A549 (cell line): Measurements from ENCODE around the gene PAGE4. TPM values are rescaled to one million over a fixed set of nuclear protein-coding genes. Genes with fewer than 3 reads are reported as not detected.
A peak's percentile ranks its signal among the peaks of the same experiment; 100 is the strongest.

ENCODE experiments used
- ATAC-seq, 2 experiments: fragments of 200-7000 bp in 1 of 2; fragments of >200 bp in 1 of 2; cut with Nextera tagmentation in 1 of 2; cut with Tn5 transposase in 1 of 2; 3 replicates each; pipeline versions ENCODE4 v1.8.0 to v1.9.1; 2018 to 2020; ENCODE audit warnings: mild to moderate bottlenecking in 1 of 2, moderate library complexity in 1 of 2
- CTCF ChIA-PET: fragments of 300-600 bp; sonication (Branson Sonifier 250); formaldehyde crosslinking; extraction: SDS; loops from one replicate; lab custom pipeline; 2021; ENCODE audit warnings: antibody characterized with exemption, inconsistent platforms; lab: Yijun Ruan, JAX
- POLR2A ChIA-PET: fragments of 350-600 bp; formaldehyde crosslinking; extraction: SDS; loops from one replicate; lab custom pipeline; 2021; ENCODE audit warnings: antibody characterized with exemption, inconsistent platforms; lab: Yijun Ruan, JAX
- DNase-seq, 2 experiments: peaks; one replicate each; pipeline versions ENCODE4 v3.0.0 to v3.0.0-alpha.2; 2011 to 2016; ENCODE audit warnings: low read depth in 1 of 2, low spot score in 1 of 2
- FAIRE-seq: peaks from 2 replicates; lab custom pipeline; 2011; peaks lifted over from hg19 to GRCh38; lab: Jason Lieb, UNC
- H3K27ac ChIP-seq, 2 experiments: fragments of >200 bp; sonication (Bioruptor Twin); formaldehyde crosslinking; 3 replicates each; pipeline ENCODE4 v1.5.1; 2016 to 2017
- H3K4me1 ChIP-seq: fragments of >200 bp; sonication (Bioruptor Twin); formaldehyde crosslinking; 3 replicates; pipeline ENCODE4 v1.6.1; 2016
- H3K4me2 ChIP-seq: fragments of >200 bp; sonication (Bioruptor Twin); formaldehyde crosslinking; 3 replicates; pipeline ENCODE4 v1.6.1; 2016
- H3K4me3 ChIP-seq: fragments of >200 bp; sonication (Bioruptor Twin); formaldehyde crosslinking; 3 replicates; pipeline ENCODE4 v1.5.1; 2016
- H3K9me3 ChIP-seq: fragments of >200 bp; sonication (Bioruptor Twin); formaldehyde crosslinking; 3 replicates; pipeline ENCODE4 v1.6.1; 2016
- ATOH8 ChIP-seq: fragments of 250-450 bp; sonication (Bioruptor Pico); IDR thresholded peaks from 2 replicates; pipeline ENCODE4 v1.5.0; 2020; ENCODE audit warnings: low read depth, mild to moderate bottlenecking, moderate library complexity
- BCL3 ChIP-seq: fragments of >200 bp; sonication (Bioruptor Twin); formaldehyde crosslinking; IDR thresholded peaks from 3 replicates; pipeline ENCODE4 v1.6.1; 2016
- BHLHE40 ChIP-seq: IDR thresholded peaks from 2 replicates; pipeline ENCODE4 v1.6.1; 2012; ENCODE audit warnings: low read depth, low read length, inconsistent platforms
- CBX8 ChIP-seq: fragments of 200-600 bp; sonication (generic); IDR thresholded peaks from 2 replicates; pipeline ENCODE4 v1.6.1; 2016
- CEBPB ChIP-seq, 2 experiments: fragments of >200 bp in 1 of 2; sonication (Bioruptor Twin) in 1 of 2; formaldehyde crosslinking in 1 of 2; IDR thresholded peaks; 2 replicates each; pipeline ENCODE4 v1.6.1; 2012 to 2016
- CHD4 ChIP-seq: fragments of 200-600 bp; sonication (generic); IDR thresholded peaks from 2 replicates; pipeline ENCODE4 v1.6.1; 2016; ENCODE audit warnings: antibody characterized with exemption, mild to moderate bottlenecking, borderline replicate concordance
- CTCF ChIP-seq: fragments of >200 bp; sonication (Bioruptor Twin); formaldehyde crosslinking; IDR thresholded peaks from 3 replicates; pipeline ENCODE4 v1.5.1; 2016
- EHMT2 ChIP-seq: fragments of 200-600 bp; sonication (generic); IDR thresholded peaks from 2 replicates; pipeline ENCODE4 v1.6.1; 2016; ENCODE audit warnings: antibody characterized with exemption, low read depth, mild to moderate bottlenecking, moderate library complexity
- EP300 ChIP-seq, 2 experiments: fragments of >200 bp; sonication (Bioruptor Twin); formaldehyde crosslinking; IDR thresholded peaks; 2 replicates in 1 of 2; 3 replicates in 1 of 2; pipeline ENCODE4 v1.6.1; 2016 to 2017
- HES2 ChIP-seq: fragments of >200 bp; sonication (Bioruptor Twin); formaldehyde crosslinking; IDR thresholded peaks from 2 replicates; pipeline ENCODE4 v1.6.1; 2016
- JUN ChIP-seq, 2 experiments: fragments of >200 bp; sonication (Bioruptor Twin); formaldehyde crosslinking; IDR thresholded peaks; 2 replicates in 1 of 2; 3 replicates in 1 of 2; pipeline ENCODE4 v1.6.1; 2016 to 2017
- KDM5A ChIP-seq: fragments of 200-600 bp; sonication (generic); IDR thresholded peaks from 2 replicates; pipeline ENCODE4 v1.6.1; 2016; ENCODE audit warnings: antibody characterized with exemption, mild to moderate bottlenecking
- MAFK ChIP-seq: fragments of 450-650 bp; IDR thresholded peaks from 2 replicates; pipeline ENCODE4 v1.6.1; 2014; ENCODE audit not compliant: partially characterized antibody
- MAX ChIP-seq: IDR thresholded peaks from 2 replicates; pipeline ENCODE4 v1.6.1; 2012
- MAZ ChIP-seq: fragments of 150-350 bp; IDR thresholded peaks from 2 replicates; pipeline ENCODE4 v1.6.1; 2014; ENCODE audit warnings: antibody characterized with exemption, low read depth, low read length, borderline replicate concordance
- MYC ChIP-seq: IDR thresholded peaks from 2 replicates; pipeline ENCODE4 v1.6.1; 2012; ENCODE audit warnings: mild to moderate bottlenecking, inconsistent platforms, low read length, improper control_type of control experiment, borderline replicate concordance
- PBX3 ChIP-seq: IDR thresholded peaks from 2 replicates; pipeline ENCODE4 v1.6.1; 2012
- PHF8 ChIP-seq: fragments of 200-600 bp; sonication (generic); IDR thresholded peaks from 2 replicates; pipeline ENCODE4 v1.6.1; 2016; ENCODE audit warnings: low read depth, mild to moderate bottlenecking, antibody characterized with exemption, moderate library complexity, borderline replicate concordance
- POLR2A ChIP-seq: IDR thresholded peaks from 2 replicates; pipeline ENCODE4 v1.6.1; 2012; ENCODE audit warnings: mild to moderate bottlenecking, low read length
- POLR2AphosphoS2 ChIP-seq: conservative IDR thresholded peaks from 2 replicates; pipeline ENCODE4 v1.6.1; 2012; ENCODE audit warnings: low read length, improper control_type of control experiment, inconsistent platforms
- RAD21 ChIP-seq, 2 experiments: fragments of >200 bp in 1 of 2; sonication (Bioruptor Twin) in 1 of 2; formaldehyde crosslinking in 1 of 2; IDR thresholded peaks in 1 of 2; conservative IDR thresholded peaks in 1 of 2; 2 replicates in 1 of 2; 3 replicates in 1 of 2; pipeline ENCODE4 v1.6.1; 2012 to 2018; ENCODE audit warnings: inconsistent platforms in 1 of 2
- RARB ChIP-seq: fragments of 250-450 bp; sonication (Bioruptor Pico); IDR thresholded peaks from 2 replicates; pipeline ENCODE4 v1.8.0; 2021; ENCODE audit warnings: mild to moderate bottlenecking, moderate library complexity
- RCOR1 ChIP-seq: fragments of 150-350 bp; IDR thresholded peaks from 2 replicates; pipeline ENCODE4 v1.6.1; 2014; ENCODE audit warnings: antibody characterized with exemption, low read length, low read depth
- REST ChIP-seq: fragments of 200-600 bp; sonication (generic); IDR thresholded peaks from 2 replicates; pipeline ENCODE4 v1.6.1; 2016; ENCODE audit warnings: antibody characterized with exemption, mild to moderate bottlenecking, moderate library complexity
- RFX5 ChIP-seq: fragments of 450-650 bp; IDR thresholded peaks from 2 replicates; pipeline ENCODE4 v1.7.1; 2014; ENCODE audit warnings: antibody characterized with exemption, mild to moderate bottlenecking, moderate library complexity
- RNF2 ChIP-seq: fragments of 200-600 bp; sonication (generic); IDR thresholded peaks from 2 replicates; pipeline ENCODE4 v1.6.1; 2016; ENCODE audit warnings: low read depth, mild to moderate bottlenecking, antibody characterized with exemption, moderate library complexity, borderline replicate concordance
- USF2 ChIP-seq: fragments of 450-650 bp; IDR thresholded peaks from 2 replicates; pipeline ENCODE4 v1.6.1; 2014; ENCODE audit warnings: antibody characterized with exemption
- ZC3H11A ChIP-seq: fragments of 450-650 bp; IDR thresholded peaks from 2 replicates; pipeline ENCODE4 v1.6.1; 2014; ENCODE audit warnings: antibody characterized with exemption, mild to moderate bottlenecking
- ZFP36 ChIP-seq: fragments of 450-650 bp; IDR thresholded peaks from 2 replicates; pipeline ENCODE4 v1.6.1; 2014; ENCODE audit warnings: borderline replicate concordance; ENCODE audit not compliant: partially characterized antibody
- ZNF302 ChIP-seq: fragments of 250-450 bp; sonication (Bioruptor Pico); IDR thresholded peaks from 2 replicates; pipeline ENCODE4 v1.9.0; 2021; ENCODE audit warnings: inconsistent platforms, mild to moderate bottlenecking, moderate library complexity
- WGBS: methylation state at CpG from one replicate; pipeline ENCODE4 v1.1.6; 2017; ENCODE audit errors: missing lambda C conversion rate; 5-methylcytosine and 5-hydroxymethylcytosine counted together
- polyA plus RNA-seq, 4 experiments: library from polyadenylated mRNA; depleted of rRNA in 3 of 4; stranded (reverse); fragments of >200 nt; fragmentation: RNase III in 1 of 4; extraction: RNeasy Plus Mini Kit Qiagen cat#74134 plus additional on column Dnase treatment in 1 of 4; gene quantifications; 2 replicates in 3 of 4; 3 replicates in 1 of 4; pipeline ENCODE4 v1.2.3, GENCODE V29; 2011 to 2017

PAGE4 gene
- polyA plus RNA-seq, 2 of the 4 experiments (the other 2 are of a cell fraction): not detected

- peak; percentile 40 to 76 for DNase-seq
- CTCF ChIA-PET: interaction anchor here (0.7 to 2.9 kb wide), 6 partner anchors 9 to 118 kb away, joined by 3 to 10 read pairs (median 4); no protein-coding TSS in a partner anchor
- WGBS: 2% methylated on average over 32 of the region's 60 CpGs
Measured at GRCh38 chrX:49878834-49879655, 49.9 kb downstream of the PAGE4 start, which contains the start of gene USP27X. Gene USP27X (plus strand): TSS chrX:49879484. CDS start chrX:49880308, 824 bp downstream.

More at GRCh38 chrX:49878834-49879655, 49.9 kb downstream of the PAGE4 start, which contains the start of gene USP27X:
- Histone ChIP-seq H3K4me1 (peaks cover 6% of the 10 kb centered on the region; the same call in 1 of the 3 replicates), H3K9me3 (no peaks in the 10 kb centered on the region), H3K4me2 (peak within 1 kb of the TSS; percentile 72), H3K4me3 (peak within 1 kb of the TSS; percentile 72), H3K27ac (peak within 1 kb of the TSS; percentile 92 to 98)
- peak; percentile 94 to 95 for ATAC-seq
- no peak for TF ChIP-seq ZNF302
- TF ChIP-seq EP300 (IDR thresholded peaks at IDR 0.05): no peak
- no peak for TF ChIP-seq REST
- TF ChIP-seq ZC3H11A: no peak
- no peak for TF ChIP-seq RNF2
- TF ChIP-seq USF2: peak; percentile 73
- TF ChIP-seq EHMT2: no peak
- 0 out of 5 replicates have a peak, but pooled peaks of 1 of the 2 experiments have one; percentile 36 for TF ChIP-seq JUN (IDR thresholded peaks at IDR 0.05)
- TF ChIP-seq ZFP36: no peak
- TF ChIP-seq PHF8: no peak
- TF ChIP-seq ATOH8: no peak
- no peak for TF ChIP-seq RFX5
- TF ChIP-seq HES2: no peak
- no peak for TF ChIP-seq RAD21 (conservative IDR thresholded peaks at IDR 0.05 in 1 of 2, IDR thresholded peaks at IDR 0.05 in 1 of 2)
- no peak for TF ChIP-seq PBX3
- TF ChIP-seq RCOR1: no peak
- peak; percentile 38 for TF ChIP-seq MAX
- TF ChIP-seq MAZ: no peak
- no peak for TF ChIP-seq BCL3
- TF ChIP-seq BHLHE40: no peak
- TF ChIP-seq CHD4: no peak
- no peak for TF ChIP-seq CBX8
- no peak for TF ChIP-seq KDM5A
- TF ChIP-seq POLR2AphosphoS2: no peak
- TF ChIP-seq CEBPB (IDR thresholded peaks at IDR 0.05): no peak
- peak; percentile 14; the same call in 1 of the 2 replicates for TF ChIP-seq MYC
- TF ChIP-seq RARB (CRISPR knock-in tag): no peak
- peak; percentile 46 for TF ChIP-seq CTCF
- no peak for TF ChIP-seq MAFK
- TF ChIP-seq POLR2A: peak; percentile 46
- no peak for FAIRE-seq
- POLR2A ChIA-PET: interaction anchor here (0.6 kb wide), 1 partner anchor 686 kb away, joined by 3 read pairs; no protein-coding TSS in a partner anchor
